GM19035 (cell line): Measurements from ENCODE around the gene B4GALNT2.
"Not testable (repeated sequence)": the region's sequence is repeated elsewhere in the genome, so short reads cannot be mapped to it uniquely, and the experiment has no call there.

Experiments
- ATAC-seq: cut with Tn5 transposase; IDR thresholded peaks from one replicate; pipeline ENCODE4 v1.9.1; 2021; ENCODE audit not compliant: unreplicated experiment

B4GALNT2 gene

DNA sequence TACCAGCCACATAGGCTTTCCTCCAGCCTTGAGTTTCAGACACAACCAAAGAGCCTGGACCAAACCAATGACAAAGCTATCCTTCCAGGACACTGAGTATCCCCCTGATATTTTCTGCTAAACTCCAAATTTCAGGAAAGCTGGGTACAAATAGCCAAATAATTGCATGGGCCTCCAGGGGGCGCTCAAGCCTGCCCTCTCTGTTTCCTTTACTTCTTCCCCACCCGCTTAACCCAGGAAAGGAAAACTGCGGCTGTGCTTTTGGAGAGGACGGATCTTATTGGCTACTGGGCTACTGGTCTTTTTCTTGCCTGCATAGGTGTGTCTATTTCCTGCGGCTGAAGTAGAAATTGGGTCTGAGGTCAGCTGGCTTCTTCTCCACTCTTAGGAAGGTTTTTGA is 47.7 kb downstream of the B4GALNT2 start:
- ATAC-seq, result no peak

DNA sequence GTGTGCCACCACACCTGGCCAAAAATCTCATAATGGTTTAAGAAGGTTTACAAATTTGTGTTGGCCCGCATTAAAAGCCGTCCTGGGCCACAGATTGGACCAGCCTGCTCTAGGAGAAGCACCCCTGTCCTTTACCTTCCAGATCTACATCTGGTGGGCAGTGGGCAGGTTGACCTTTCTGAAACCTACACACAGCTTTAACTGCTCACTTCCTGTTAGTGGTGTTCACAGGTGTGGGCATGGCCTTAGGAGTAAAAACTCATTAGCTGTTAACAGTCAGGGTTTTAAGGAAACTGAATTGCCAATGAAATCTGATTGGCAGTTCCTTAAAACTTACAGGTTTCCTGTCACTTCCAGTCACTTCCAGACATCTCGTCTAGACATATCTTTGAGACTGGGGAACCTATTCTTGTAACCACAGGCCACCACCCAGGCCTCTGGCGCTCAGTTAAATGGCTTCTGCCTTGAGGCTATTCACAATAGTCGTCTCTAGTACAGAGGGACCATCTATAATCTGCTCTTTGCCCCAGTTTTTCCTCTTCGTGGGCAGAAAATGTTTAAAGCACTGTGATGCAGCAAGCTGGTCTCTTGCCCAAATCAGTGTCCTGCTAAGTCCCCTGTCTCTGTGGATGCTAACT is 48.5 kb downstream of the B4GALNT2 start:
- no peak for ATAC-seq

DNA sequence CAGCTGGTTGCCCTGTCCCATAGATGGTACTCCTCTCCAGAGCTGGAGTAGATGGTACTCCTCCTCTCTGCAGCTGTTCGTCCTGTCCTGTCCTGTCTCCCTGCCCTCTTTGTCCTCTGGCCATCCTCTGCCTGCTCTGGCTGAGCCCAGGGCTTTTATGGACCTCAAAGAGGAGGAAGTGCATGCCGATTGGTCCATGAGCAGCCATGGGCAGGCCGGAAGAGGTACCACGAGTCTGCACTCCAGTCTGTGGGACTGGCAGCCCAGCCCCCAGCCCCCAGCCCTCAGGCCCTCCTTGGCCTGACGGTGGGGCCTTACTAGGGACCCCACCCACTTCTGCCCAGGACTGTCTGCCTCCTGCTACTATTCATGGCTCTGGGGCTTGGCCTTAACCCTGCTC is 50.8 kb downstream of the B4GALNT2 start:
- ATAC-seq, result no peak

DNA sequence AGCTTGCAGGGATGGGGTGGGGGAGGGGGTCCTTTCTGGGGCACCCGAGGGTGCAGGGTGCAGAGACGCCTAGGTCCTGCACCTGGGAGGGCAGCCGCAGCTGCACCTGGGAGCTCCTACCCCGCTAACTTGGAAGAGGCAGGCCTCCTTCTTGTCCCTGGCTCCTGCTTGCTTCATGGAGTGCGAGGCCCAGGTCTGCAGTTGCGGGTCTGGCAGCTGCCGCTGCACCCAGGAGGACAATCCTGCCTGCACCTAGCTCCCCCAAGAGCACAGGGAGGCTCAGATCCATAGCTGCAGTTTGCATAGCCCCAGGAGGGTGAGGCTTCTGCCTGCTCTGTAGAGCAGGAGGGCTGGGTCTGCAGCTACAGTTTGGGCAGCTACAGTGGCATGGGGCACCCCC is 51.2 kb downstream of the B4GALNT2 start:
- ATAC-seq, result no peak

DNA sequence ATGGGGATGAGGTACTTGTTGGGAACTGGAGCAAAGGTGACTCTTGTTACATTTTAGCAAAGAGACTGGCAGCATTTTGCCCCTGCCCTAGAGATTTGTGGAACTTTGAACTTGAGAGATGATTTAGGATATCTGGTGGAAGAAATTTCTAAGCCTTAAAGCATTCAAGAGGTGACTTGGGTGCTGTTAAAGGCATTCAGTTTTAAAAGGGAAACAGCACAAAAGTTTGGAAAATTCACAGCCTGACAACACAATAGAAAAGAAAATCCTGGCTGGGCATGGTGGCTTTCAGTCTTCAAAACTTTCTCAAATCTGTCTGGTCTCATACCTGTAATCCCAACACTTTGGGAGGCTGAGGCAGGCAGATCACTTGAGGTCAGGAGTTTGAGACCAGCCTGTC is 52.0 kb downstream of the B4GALNT2 start:
- ATAC-seq, result not testable (repeated sequence)

DNA sequence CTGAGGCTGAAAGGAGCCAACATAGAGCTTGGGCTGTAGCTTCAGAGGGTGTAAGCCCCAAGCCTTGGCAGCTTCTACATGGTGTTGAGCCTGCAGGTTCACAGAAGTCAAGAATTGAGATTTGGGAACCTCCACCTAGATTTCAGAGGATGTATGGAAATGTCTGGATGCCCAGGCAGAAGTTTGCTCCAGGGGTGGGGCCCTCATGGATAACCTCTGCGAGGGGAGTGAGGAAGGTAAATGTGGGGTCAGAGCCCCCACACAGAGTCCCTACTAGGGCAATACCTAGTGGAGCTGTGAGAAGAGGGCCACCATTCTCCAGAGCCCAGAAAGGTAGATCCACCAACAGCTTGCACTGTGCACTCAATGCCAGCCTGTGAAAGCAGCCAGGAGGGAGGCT is 52.8 kb downstream of the B4GALNT2 start:
- not testable (repeated sequence) for ATAC-seq

DNA sequence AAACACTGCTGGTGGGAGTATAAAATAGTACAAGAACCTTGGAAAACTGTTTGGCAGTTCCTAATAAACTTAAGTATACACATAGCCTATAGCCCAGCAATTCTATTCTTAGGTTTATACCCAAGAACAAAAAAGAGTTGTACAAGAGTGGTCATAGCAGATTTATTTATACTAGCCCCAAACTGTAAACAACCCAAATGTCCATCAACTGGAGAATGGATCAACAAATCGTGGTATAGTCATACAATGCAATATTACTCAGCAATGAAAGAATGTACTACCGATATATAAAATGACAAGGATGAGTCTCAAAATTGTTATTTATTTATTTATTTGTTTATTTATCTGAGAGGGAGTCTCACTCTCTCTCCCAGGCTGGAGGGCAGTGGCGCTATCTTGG is 54.7 kb downstream of the B4GALNT2 start:
- no peak for ATAC-seq

DNA sequence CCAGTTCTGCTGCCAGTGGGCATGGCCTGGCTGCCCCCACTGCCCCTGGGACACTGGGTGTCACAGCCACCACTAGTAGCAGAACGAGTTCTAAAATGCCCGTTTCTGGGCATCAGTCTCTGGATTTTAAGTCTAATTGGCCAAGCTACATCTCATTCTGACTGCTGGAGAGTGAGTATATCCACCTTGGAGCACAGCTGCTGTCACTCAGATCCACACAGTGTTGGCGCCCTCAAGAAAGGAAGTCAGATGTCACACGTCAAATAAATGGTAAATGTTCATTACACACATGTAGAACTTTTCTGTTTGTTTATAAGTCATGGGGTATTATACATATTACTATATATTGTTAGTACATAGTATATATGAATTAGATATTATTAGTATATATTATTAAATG is 58.4 kb downstream of the B4GALNT2 start:
- no peak for ATAC-seq

DNA sequence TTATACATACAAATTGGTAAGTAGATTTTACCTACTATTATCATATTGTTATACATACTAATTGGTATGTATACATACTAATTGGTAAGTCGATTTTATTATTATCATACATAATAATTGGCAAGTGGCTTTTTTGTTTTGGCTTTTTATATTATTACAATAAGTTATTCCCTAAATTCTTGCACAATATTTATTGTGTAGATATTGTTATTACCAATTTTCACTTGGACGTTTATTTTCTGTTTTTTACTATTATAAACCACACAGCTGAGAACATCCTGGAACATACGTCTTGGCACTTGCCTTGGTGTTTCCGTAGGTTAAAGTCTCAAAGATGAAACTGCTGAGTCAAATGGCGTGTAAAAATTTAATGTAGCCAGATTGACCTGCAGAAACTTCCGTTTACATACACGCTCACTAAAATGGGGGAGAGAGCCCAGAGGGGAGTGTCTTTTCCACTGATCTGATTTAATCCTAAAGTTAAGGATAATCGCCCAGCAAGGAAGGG is 58.9 kb downstream of the B4GALNT2 start:
- peak; percentile 3 for ATAC-seq

DNA sequence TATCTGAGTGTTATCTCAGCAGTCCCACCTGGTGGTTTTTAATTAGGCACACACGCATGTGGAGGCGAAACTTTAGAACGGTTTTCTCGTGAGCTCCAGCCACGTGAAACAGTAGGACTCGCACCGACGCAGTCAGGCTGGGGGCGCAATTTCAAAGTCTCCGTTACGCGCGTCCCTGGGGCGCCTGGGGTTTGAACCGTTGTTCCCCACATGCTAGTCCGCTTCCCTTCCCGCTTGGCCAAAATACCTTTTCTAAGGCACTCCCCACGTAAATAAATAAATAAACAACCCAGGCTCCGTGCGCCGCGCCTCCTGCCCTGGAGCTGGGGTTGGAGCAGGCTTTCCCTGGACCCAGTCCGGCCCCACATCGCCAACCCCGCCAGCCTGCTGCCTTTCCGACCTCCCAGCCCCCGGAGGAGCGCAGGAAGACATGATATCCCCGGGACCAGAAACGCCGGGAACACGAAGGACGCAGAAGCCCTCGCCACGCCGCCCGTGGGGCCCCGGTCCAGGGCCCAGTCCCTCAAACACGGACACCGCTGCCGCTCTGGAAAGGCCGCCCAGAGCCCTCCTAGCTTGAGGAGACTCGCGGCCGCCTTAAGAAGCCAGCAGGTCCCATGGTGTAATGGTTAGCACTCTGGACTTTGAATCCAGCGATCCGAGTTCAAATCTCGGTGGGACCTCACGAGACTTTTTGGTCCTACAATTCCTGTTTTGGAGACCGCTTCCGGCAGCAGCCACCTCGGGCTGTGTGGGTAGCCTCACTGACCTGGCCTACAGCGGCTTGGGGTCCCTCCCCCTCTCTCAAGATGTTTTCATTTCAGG is 59.6 kb downstream of the B4GALNT2 start:
- peak; percentile 44 for ATAC-seq

DNA sequence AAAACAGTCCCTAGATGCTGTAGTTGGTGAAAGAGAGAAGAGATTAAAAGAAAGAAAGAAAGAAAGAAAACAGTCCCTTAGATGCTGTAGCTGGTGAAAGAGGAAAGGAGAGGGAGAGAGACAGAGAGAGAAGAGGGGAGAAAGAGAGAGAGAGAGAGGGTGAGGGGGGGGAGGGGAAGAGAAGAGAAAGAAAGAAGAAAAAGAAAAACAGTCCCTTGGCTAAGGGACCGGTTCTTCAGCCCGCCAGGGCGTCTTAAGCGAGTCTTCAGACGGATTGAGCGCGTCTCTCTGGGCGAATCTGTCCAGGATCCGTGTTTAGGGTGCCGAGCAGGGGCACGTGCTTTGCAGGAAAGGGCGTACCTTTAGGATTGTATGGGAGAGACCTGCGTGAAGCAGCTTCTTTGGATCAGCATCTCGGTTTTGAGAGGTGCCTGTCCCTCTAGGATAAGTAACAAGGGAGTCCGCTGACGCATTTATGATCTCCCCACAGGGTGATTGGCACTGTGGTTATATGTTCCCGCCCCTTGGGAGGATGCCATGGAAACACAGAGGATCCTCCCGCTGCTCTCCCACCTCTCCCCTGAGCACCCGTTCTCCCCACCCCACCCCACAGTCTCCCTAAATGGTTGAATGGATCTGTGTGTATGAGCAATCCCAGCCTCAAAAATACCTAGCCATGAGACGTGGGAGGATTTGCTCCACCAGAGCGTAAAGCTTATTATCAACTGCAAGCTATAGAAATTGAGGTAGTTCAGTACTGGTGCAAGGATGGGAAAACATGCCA is 61.1 kb downstream of the B4GALNT2 start:
- ATAC-seq, result no peak

DNA sequence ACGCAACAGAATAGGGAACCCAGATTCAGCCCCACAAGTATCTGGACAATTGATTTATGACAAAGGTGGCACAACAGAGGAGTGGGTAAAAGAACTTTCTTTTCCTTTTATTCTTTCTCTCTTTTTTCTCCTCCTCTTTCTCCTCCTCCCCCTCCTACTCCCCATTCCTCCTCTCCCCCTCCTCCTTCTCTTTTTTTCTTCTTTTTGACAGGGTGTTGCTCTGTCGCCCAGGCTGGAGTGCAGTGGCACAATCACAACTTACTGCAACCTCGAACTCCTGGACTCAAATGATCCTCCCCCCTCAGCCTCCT is 61.7 kb downstream of the B4GALNT2 start:
- ATAC-seq, result no peak

DNA sequence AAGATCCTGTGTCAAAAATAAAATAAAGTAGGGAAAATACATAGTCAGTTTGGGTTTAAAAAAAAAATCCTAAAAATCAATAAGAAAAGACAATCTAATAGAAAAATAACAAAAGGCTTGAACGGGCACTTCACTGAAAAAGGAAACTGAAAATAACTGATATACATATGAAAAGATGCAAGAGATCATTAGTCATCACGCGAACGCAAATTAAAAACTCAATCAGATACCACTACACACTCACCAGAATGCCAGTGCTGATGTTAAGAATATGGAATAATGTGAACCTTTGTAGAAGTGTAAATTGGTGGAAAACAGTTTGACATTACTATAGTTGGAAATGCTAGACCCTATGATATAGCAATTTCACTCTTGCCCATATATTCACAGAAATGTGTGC is 63.2 kb downstream of the B4GALNT2 start:
- ATAC-seq, result no peak

DNA sequence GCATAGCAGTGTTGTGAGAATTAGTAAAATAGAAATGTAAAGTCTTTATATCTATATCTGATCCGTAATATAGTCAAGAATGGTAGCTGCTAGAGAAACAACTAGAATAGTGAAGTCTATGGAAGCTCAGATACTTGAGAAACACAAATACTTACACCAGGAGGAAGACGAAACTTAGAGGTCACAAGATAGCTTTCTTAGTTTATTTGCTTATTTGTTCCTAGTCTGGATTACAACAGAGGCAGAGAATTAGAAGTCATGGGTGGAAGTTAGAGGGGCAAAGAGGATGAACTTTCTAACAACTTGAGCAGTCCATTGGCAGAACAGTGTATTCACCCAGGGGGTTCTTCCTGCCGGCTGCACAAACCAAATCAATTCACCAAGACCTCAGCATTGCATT is 64.0 kb downstream of the B4GALNT2 start:
- ATAC-seq, result no peak

DNA sequence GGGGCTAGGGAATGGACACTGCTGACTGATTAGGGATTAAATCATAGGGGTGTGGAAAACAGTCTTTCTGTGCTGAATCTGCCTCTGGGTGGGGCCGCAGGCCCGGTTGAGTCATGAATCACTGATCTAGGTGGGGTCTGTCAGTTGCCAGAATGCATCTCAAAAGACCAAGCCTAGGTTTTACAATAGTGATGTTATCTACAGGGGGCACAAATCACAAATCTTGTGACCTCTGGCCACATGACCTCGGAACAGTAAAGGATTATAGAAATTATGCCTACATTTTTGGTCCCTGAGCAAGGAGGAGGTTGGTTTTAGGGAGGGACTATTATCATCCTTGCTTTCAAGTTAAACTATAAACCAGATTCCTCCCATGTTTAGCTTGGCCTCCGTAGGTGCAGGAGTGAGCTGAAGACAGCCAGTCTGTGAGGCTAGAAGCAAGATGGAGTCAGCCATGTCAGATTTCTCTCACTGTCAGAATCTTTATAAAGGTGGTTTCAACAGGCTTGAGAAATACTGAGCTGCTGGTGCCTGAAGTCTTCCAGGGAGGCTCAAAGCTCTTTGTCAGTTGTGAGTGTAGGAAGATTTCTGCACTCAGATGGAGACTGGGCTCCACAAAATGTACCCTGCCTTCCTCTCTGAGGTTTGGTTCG is 64.9 kb downstream of the B4GALNT2 start:
- no peak for ATAC-seq

DNA sequence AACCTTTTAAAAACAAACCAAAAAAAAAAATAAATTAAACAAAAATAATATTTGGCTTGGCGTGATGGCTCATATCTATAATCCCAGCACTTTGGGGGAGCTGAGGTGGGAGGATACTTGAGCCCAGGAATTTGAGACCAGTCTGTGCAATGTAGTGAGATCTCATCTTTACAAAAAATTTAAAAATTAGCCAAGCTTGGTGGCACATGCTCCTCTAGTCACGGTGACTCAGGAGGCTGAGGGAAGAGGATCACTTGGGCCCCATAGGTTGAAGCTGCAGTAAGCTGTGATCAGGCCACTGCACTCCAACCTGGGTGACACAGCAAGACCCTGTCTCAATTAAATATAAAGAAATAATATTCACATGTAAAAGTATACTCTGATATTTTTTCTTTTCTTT is 65.6 kb downstream of the B4GALNT2 start:
- no peak for ATAC-seq

DNA sequence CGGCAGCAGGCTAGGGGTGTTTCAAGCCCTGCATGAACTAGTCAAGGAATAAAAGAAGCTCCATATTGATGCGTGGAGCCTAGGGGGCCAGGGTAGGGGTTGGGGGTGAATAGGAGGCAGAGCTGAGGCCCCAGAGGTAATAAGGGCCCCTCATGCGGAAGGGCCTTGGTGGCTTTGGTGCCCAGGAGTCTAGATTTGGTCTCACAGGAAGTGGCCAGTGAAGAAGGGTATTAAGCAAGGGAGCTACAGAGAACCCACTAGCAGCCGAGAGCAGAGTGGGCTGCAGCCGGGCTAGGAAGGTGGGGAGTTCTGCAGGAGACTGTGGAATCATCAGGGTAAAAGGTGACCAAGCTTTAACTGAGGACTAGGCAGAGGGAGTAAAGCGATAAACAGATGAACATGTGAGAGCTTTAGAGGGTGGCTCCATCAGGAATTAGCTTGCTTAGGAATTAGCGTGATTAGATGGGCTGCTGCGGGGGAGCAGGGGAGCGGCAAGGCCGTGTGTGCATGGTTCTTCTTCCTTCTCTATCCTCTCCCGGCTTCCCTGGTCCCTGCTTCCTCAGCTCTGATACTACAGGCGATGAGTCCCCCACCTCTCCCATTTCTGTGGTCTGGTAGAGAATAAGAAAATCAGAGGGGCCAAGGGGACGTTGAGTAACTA is 68.0 kb downstream of the B4GALNT2 start:
- ATAC-seq, result no peak

DNA sequence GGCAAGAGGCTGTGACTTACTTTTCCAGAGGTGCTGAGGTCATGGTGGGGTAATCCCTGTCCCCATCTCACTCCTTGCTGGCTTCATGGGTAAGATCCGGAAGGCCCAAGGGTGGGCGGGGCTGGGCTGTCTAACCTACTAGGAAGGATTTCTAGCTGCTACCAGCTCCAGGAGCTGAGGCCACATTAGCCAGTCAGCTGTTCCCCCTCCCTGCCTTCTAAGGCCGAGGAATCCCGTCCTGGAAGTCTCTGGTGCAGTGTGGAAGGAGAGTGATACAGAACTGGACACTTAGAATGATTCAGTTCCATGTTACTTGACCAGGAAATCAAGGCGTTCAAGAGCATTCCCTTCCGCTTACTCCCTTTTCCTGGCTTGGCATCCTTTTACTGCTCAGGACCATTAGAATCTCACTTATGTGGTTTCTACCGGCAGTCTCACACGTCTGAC is 68.9 kb downstream of the B4GALNT2 start:
- ATAC-seq, result no peak

DNA sequence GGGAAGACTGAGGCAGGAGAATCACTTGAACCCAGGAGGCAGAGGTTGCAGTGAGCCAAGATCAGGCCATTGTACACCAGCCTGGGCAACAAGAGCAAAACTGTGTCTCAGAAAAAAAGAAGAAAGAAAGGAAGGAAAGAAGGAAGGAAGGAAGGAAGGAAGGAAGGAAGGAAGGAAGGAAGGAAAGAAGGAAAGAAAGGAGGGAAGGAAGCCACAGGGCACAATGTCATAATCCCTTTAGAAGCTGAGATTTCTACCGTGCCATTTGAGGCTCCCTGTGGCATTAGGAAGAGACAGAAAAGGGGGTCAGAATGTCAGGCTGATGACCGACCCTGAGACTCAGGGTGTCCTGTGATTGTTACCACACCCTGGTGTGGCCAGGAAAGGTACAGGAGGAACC is 71.2 kb downstream of the B4GALNT2 start:
- ATAC-seq, result no peak

DNA sequence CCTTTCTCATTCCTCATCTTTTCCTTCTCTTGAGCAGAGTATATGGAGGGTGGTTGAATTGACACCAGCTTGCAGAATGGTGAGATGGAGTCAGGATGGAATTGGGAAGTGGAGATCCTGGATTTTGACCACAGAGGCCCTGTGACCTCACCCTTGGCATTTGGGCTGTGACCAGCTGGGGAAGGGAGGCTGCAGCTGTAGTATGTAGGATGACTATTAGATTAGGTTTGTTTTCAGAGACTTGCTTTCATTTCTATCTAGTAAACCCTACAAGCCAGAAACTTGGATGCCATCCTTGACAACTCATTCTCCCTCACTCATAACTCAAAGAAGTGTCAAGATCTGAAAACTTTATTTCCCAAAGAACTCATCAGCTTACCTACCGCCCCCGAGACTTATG is 71.9 kb downstream of the B4GALNT2 start:
- no peak for ATAC-seq

DNA sequence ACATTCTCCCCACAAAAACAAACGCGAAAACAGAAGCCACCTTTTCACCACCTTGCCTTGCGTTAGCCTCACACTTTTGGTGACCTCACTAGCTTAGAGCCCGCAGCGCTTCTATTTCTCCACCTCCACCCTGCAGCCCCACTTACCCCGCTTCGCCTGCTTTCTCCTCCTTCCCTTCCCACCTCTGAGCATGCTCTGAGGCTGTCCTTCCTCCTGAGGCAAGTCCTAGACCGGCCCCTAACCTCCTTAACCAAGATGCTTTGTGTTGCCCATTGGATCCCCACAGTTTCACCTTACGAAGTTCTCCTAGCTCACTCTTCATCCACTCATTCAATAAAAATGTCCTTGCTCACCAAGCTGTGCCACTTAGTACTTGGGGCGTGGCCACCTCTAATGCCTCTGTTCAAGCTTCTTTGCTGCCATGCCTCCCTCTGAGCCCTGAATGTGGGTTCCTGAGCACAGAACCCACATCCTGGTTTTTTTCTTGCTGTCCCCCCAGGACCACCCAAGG is 76.5 kb downstream of the B4GALNT2 start:
- no peak for ATAC-seq
